Spinal cord (tissue), 10 donors: ENCODE measurements around the gene EIF4H. TPM values are rescaled to one million over a fixed set of nuclear protein-coding genes. Genes with fewer than 3 reads are reported as not detected.

Source experiments
- DNase-seq, 6 donors: peaks; one replicate each; pipeline versions ENCODE4 v3.0.0 to v3.0.0-alpha.2; 2013 to 2015; ENCODE audit warnings: low spot score in 6 of 6, low read depth in 4 of 6
- H3K27ac ChIP-seq: one replicate; pipeline ENCODE4 v1.5.1; 2013; ENCODE audit warnings: low read depth, low read length, control low read depth
- H3K27me3 ChIP-seq: one replicate; pipeline ENCODE4 v1.6.1; 2013; ENCODE audit warnings: low read length; ENCODE audit not compliant: control insufficient read depth, insufficient read depth
- H3K36me3 ChIP-seq: one replicate; pipeline ENCODE4 v1.6.1; 2013; ENCODE audit warnings: low read length; ENCODE audit not compliant: control insufficient read depth, insufficient read depth
- H3K4me1 ChIP-seq: one replicate; pipeline ENCODE4 v1.6.1; 2013; ENCODE audit warnings: low read length; ENCODE audit not compliant: control insufficient read depth, insufficient read depth
- H3K4me3 ChIP-seq: one replicate; pipeline ENCODE4 v1.5.1; 2013; ENCODE audit warnings: low read depth, low read length, control low read depth
- H3K9me3 ChIP-seq: one replicate; pipeline ENCODE4 v1.6.1; 2013; ENCODE audit warnings: low read length; ENCODE audit not compliant: control insufficient read depth, insufficient read depth
- WGBS: methylation state at CpG from one replicate; pipeline ENCODE4 v1.1.5; 2013; ENCODE audit warnings: missing lambda C conversion rate; ENCODE audit not compliant: insufficient coverage; 5-methylcytosine and 5-hydroxymethylcytosine counted together
- polyA plus RNA-seq, 2 donors: library from polyadenylated mRNA; unstranded; fragments of 120-200 nt; gene quantifications; one replicate each; pipeline ENCODE4 v1.2.1, GENCODE V29; 2013; ENCODE audit not compliant: insufficient read length in 2 of 2
- total RNA-seq, 2 donors: library from RNA; depleted of rRNA in 1 of 2; stranded (reverse); fragments of 120-200 nt in 1 of 2; fragments of >200 nt in 1 of 2; gene quantifications; one replicate each; pipeline versions ENCODE4 v1.2.3 to v1.2.4, GENCODE V29; 2013 to 2014
- donor health status: healthy.

Gene EIF4H
- total and polyA plus RNA-seq, 4 donors, result 176 to 261 (median 218) TPM

DNA sequence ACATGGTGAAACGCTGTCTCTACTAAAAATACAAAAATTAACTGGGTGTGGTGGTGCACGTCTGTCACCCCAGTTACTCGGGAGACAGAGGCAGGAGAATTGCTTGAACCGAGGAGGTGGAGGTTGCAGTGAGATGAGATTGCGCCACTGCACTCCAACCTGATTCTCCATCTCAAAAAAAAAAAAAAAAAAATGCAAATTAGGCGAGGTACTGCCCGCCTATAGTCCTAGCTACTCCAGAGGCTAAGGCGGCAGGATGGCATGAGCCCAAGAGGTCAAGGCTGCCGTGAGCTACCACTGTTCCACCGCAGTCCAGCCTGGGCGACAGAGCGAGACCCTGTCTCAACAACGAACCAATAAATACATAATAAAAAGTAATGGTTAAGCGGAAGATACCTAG is 1.1 kb upstream of the EIF4H start:
- H3K27ac ChIP-seq, result no peak overlapping the region
- no peak for DNase-seq
- H3K9me3 ChIP-seq, result no peaks in the 10 kb centered on the region
- H3K4me1 ChIP-seq, result peaks cover 17% of the 10 kb centered on the region
- peak overlapping the region; percentile 82 for H3K4me3 ChIP-seq
- H3K36me3 ChIP-seq, result peaks cover 3% of the 10 kb centered on the region
- no peaks in the 10 kb centered on the region for H3K27me3 ChIP-seq
- 18% methylated on average over 4 of the region's 14 CpGs for WGBS

DNA sequence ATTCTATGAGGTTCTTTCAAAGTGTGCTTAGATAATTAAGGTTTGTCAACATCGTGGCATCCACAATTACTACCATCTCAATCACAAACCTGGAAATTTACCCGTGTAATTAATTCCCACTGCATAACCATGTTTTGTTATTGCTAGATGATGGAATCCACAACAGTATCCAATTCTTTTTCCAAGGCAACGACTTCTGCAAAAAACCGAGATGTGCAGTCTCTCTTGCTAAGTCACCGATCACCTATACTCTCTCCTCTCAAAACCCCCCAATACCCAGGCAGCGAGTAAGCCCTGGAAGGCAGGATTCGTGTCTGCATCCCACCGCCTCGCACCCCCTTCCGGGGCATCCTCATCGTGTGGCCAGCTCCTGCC is 678 bp upstream of the EIF4H start:
- Histone ChIP-seq H3K27ac (peak overlapping the region; percentile 87), H3K4me1 (peaks cover 21% of the 10 kb centered on the region), H3K27me3 (no peaks in the 10 kb centered on the region), H3K4me3 (peak overlapping the region; percentile 82), H3K9me3 (no peaks in the 10 kb centered on the region), H3K36me3 (peaks cover 3% of the 10 kb centered on the region)
- DNase-seq, result no peak
- WGBS, result 0% methylated on average over 8 of the region's 11 CpGs

DNA sequence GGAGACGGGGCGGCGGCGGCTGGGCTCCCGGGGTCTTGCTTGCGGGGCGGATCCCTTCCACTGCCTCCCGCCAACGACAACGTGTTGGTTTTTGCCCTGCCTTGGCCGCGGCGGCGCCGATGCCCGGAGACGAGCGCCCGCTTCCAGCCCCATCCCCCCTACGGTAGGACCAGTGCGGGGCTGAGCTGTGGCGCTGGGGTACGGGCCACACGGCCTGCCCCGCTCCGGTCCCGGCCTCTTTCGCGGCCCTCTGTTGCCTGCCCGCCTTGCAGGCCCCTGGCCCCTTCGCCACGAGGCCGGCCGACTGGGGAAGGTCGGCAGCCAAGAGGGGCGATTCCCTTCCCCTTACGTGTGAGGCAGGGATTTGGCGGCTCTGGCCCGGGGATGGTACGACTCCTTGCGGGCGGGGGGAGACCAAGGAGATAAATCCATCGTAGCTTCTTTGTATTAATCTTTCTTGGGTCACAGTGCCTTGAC is 488 bp downstream of the EIF4H start:
- DNase-seq, result peak in 3 of 6 donors; percentile 37 to 75 (median 67)
- peak overlapping the region; percentile 69 for H3K4me3 ChIP-seq
- no peaks in the 10 kb centered on the region for H3K27me3 ChIP-seq
- H3K36me3 ChIP-seq, result peaks cover 5% of the 10 kb centered on the region
- no peaks in the 10 kb centered on the region for H3K9me3 ChIP-seq
- peak overlapping the region; percentile 84 for H3K27ac ChIP-seq
- peaks cover 21% of the 10 kb centered on the region for H3K4me1 ChIP-seq
- 0% methylated on average over 42 of the region's 43 CpGs for WGBS

DNA sequence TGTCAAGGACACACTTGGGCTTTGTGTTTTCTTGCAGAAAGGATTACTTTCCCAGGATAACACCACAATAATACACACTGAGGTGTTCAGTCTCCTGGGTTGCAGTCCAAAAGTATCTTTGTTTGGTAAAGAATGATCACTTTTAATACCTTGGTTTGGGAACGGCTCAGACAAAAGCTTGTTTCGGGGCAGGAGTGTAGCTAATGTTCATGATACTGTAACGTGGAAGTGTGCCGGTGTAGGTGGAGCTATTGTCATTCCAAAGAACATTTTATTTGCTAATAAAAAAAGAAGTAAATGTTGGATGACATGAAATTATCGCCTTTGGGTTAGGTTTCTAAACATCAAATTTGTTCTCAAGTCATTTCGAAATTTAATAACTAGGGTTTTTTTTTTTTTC is 1.2 kb downstream of the EIF4H start:
- no peak for DNase-seq
- Histone ChIP-seq H3K27ac (peak overlapping the region; percentile 84), H3K9me3 (no peaks in the 10 kb centered on the region), H3K36me3 (peaks cover 5% of the 10 kb centered on the region), H3K4me1 (peaks cover 21% of the 10 kb centered on the region), H3K27me3 (no peaks in the 10 kb centered on the region), H3K4me3 (peak overlapping the region; percentile 69)
- WGBS, result 8% methylated on average over 2 of the region's 6 CpGs

DNA sequence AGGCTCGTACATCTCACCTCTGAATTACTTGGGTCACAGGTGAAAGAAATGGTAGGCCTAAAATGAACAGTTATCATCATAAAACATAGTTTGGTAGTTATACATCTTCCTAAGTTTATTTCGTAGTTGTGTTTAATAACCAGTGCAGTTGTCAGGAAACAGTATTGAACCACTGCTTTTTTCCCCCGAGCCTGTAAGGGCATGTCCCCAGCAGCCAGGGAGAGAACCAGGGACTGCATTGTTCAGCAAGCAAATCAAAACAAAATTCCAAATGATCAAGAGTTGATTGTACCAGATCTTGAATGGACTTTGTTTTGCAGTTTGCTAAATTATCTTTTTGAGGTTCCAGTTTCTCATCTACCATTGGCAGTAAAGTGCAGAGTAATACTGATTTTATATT is 2.4 kb downstream of the EIF4H start:
- Histone ChIP-seq H3K4me3 (no peak overlapping the region), H3K27me3 (no peaks in the 10 kb centered on the region), H3K4me1 (peaks cover 21% of the 10 kb centered on the region), H3K27ac (no peak overlapping the region), H3K9me3 (no peaks in the 10 kb centered on the region), H3K36me3 (peaks cover 9% of the 10 kb centered on the region)
- WGBS, result 60% methylated on average over 1 of the region's 3 CpGs
- no peak for DNase-seq

DNA sequence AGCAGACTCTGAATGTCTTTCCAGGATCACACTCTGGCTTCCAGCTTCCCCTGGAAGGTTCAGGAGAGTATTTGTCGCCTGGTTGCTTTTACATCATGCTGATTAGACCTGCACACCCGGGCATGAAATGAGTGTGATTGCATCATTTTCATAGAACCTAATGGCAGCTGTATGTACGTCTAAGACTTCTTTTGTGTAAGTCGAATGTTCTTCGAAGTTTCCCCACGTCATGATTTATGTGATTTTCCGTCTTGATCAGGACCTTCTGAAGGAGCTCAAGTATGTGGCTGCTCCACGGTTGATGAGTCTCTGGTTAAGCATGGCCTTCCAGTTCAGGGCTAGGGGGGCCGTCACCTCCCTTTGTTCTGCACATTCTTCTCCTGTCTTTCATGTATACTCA is 4.5 kb downstream of the EIF4H start:
- 64% methylated on average over 7 of the region's 9 CpGs for WGBS
- Histone ChIP-seq H3K27ac (no peak overlapping the region), H3K4me1 (peaks cover 18% of the 10 kb centered on the region), H3K4me3 (no peak overlapping the region), H3K9me3 (no peaks in the 10 kb centered on the region), H3K36me3 (peaks cover 15% of the 10 kb centered on the region), H3K27me3 (no peaks in the 10 kb centered on the region)
- no peak for DNase-seq

DNA sequence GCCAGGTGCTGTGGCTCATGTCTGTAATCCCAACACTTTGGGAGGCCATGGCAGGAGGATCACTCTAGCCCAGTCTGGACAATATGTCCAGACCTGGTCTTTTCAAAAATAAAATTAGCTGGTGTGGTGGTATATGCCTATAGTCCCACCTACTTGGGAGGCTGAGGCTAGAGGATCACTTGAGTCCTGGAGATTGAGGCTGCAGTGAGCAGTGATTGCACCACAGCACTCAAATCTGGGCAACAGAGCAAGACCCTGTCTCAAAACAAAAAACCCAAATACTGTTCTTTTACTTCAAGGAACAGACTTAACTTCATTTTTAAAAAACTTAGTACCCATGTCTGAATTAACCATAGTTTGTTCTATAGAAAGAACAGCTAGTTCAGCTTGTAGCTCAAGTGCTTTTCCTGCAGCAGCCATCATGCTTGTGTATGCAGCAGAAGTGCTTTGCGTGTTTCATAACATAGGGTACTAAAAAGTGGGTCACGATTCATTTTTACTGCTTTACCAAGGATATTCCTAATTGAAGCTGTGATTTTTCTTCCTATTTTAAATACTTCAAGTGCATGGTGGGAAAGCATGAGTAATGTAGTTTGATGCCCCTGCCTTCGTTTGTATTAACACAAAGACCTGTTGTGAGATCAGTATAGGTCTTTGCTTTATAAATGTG is 5.9 kb downstream of the EIF4H start:
- Histone ChIP-seq H3K27ac (no peak overlapping the region), H3K27me3 (no peaks in the 10 kb centered on the region), H3K36me3 (peaks cover 15% of the 10 kb centered on the region), H3K4me1 (peaks cover 18% of the 10 kb centered on the region), H3K4me3 (no peak overlapping the region), H3K9me3 (no peaks in the 10 kb centered on the region)
- DNase-seq, result no peak
- no CpG with 5 or more reads among the region's 3 CpGs for WGBS

DNA sequence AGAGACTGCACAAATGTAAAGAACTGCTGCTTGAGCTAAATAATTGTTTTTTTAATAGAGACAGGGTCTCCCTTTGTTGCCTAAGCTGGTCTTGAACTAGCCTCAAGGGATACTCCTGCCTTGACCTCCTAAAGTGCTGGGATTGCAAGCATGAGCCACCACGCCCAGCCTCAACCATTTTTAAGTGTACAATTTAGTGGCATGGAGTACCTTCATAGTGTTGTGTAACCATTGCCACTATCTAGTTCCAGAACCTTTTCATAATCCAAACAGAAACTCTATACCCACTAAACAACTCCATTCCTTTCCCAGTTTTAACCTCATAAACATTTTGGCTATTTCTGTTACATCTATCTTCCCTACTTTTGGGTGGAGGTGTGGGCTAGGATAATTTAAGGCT is 6.7 kb downstream of the EIF4H start:
- H3K27me3 ChIP-seq, result no peaks in the 10 kb centered on the region
- no peak for DNase-seq
- peaks cover 18% of the 10 kb centered on the region for H3K4me1 ChIP-seq
- H3K9me3 ChIP-seq, result no peaks in the 10 kb centered on the region
- no peak overlapping the region for H3K27ac ChIP-seq
- no peak overlapping the region for H3K4me3 ChIP-seq
- H3K36me3 ChIP-seq, result peaks cover 15% of the 10 kb centered on the region
- WGBS, result no CpG with 5 or more reads among the region's 1 CpG

DNA sequence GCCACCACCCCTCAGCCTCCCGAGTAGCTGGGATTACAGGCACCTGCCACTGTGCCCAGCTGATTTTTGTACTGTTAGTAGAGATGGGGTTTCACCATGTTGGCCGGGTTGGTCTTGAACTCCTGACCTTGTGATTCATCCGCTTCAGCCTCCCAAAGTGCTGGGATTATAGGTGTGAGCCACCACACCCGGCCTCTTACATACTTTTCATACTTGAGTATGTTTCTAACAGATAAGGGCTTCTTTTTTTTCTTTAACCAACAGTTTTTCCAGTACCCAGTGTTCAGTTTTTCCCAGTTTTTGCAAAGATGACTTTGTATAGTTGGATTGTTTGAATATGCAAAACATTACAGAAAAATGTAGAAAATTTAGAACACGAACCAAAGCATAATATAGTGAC is 7.7 kb downstream of the EIF4H start:
- peaks cover 11% of the 10 kb centered on the region for H3K4me1 ChIP-seq
- no peaks in the 10 kb centered on the region for H3K9me3 ChIP-seq
- peaks cover 15% of the 10 kb centered on the region for H3K36me3 ChIP-seq
- H3K27me3 ChIP-seq, result no peaks in the 10 kb centered on the region
- H3K27ac ChIP-seq, result no peak overlapping the region
- no peak for DNase-seq
- no peak overlapping the region for H3K4me3 ChIP-seq
- no CpG with 5 or more reads among the region's 5 CpGs for WGBS

DNA sequence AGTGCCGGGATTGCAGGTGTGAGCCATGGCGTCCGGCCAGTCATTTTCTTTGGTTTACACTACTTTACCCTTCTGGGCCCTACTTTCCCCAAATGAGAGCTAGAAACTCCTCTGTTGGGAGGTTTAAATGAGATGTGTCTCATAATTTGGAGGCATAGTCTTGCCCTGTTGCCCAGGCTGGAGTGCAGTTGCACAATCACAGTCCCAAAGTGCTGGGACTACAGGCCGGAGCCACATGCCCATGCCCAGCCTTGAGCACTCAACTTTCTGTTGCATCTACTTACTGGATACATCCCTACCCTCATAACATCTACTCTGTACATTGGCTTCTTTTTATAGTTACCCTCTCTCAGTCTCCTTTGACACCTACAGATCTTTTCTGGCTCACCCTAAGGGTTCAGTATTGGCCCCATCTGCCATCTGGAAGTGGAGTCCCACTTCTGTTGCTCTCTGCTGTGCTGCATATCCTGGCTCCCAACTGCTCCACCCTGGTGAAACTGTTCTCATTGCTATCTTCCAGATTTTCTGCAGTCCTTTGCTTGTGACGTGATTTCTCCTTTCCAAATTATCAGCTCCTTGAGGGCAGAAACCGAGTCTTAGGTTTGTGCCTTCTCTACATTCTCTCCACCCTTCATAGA is 8.4 kb downstream of the EIF4H start:
- WGBS, result 100% methylated on average over 2 of the region's 6 CpGs
- no peaks in the 10 kb centered on the region for H3K9me3 ChIP-seq
- H3K27me3 ChIP-seq, result no peaks in the 10 kb centered on the region
- no peak overlapping the region for H3K27ac ChIP-seq
- no peak for DNase-seq
- H3K4me1 ChIP-seq, result peaks cover 15% of the 10 kb centered on the region
- H3K36me3 ChIP-seq, result peaks cover 22% of the 10 kb centered on the region
- no peak overlapping the region for H3K4me3 ChIP-seq
